GM12875 (cell line): ENCODE results near the gene DSCAM.

Experiments used
- H3K4me3 ChIP-seq: one replicate; pipeline ENCODE4 v1.5.1; 2011; ENCODE audit warnings: low read depth, low read length, control low read depth
- TF ChIP-seq, protein P1 (sequence below): IDR thresholded peaks from 2 replicates; pipeline ENCODE4 v1.5.1; 2011; ENCODE audit warnings: low read depth, mild to moderate bottlenecking, control low read depth, inconsistent platforms, low read length, moderate library complexity, borderline replicate concordance; ENCODE audit not compliant: insufficient read depth

The DSCAM gene

DNA sequence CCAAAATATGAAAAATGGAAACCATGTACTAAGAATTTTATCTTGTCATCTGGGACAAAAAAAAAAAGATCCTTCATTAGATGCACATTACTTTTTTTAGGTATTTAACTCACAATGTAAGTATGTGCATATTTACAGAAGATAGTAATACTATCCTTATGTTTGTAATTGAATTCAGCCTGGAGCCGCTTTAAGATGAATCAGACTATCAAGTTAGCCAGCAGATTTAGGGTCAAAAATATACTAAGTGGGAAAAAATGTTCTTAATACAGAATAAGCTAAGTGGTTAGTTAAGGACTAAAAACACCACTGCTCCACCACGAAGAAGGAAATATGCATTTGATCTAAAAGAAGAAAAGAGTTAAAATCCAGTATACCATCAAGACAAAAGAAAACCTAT, 49.1 kb downstream of the DSCAM start:
- TF ChIP-seq, protein P1, sequence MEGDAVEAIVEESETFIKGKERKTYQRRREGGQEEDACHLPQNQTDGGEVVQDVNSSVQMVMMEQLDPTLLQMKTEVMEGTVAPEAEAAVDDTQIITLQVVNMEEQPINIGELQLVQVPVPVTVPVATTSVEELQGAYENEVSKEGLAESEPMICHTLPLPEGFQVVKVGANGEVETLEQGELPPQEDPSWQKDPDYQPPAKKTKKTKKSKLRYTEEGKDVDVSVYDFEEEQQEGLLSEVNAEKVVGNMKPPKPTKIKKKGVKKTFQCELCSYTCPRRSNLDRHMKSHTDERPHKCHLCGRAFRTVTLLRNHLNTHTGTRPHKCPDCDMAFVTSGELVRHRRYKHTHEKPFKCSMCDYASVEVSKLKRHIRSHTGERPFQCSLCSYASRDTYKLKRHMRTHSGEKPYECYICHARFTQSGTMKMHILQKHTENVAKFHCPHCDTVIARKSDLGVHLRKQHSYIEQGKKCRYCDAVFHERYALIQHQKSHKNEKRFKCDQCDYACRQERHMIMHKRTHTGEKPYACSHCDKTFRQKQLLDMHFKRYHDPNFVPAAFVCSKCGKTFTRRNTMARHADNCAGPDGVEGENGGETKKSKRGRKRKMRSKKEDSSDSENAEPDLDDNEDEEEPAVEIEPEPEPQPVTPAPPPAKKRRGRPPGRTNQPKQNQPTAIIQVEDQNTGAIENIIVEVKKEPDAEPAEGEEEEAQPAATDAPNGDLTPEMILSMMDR: no peak
- H3K4me3 ChIP-seq: no peak overlapping the region

DNA sequence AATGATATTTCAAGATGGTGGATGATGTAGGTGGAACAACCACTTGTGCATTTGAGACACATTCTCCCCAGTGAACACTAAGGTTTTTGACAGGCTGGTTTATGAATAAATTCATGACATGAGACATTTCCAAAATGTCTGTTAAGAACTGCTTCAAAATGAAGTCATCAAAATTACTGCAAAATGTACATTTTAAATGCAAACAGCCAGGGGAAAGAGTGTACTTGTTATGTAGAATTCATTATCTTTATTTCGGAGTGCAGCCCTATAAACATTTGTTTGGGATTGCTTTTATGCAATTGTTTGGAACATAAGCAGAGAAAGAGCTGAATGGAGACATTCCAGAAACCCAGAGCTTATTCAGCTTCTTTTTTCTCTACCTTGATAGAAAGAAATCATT, 49.5 kb downstream of the DSCAM start:
- no peak overlapping the region for H3K4me3 ChIP-seq
- TF ChIP-seq, protein P1: no peak

DNA sequence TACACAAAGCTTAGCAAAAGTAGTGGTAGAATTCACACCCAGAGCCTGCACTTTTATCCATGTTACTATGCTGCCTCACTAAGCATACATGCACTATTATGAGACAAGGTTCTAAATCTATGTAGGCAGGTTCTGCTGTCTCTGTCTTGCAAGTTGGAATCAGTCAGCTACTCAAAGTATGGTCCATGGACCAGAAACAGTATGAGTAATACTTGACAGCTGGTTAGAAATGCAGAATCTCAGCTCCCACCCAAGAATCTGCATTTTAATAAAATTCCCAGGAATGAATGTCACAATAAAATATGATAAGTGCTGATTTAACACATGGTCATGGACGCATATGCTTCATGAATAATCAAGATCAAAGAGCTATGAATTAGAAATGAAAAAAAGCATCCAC, 50.5 kb downstream of the DSCAM start:
- H3K4me3 ChIP-seq: no peak overlapping the region
- TF ChIP-seq, protein P1: no peak

DNA sequence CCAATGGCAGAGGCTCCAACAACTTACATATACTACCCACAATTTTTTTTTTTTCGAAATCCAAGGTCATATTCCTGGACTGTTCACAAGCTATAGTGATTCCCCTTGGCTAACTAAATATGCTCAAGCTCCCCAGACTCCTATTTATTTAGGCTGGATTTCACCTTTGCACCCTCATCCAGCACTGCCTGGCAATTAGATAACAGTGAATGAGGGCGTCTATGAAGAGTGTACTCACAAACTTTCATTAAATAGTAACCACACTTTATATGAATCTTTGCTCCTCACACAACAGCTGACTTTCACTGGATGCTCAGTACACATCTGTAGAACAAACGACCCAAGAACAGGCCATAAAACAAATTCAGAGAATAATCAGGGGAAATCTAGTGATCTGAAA, 51.6 kb downstream of the DSCAM start:
- H3K4me3 ChIP-seq: no peak overlapping the region
- TF ChIP-seq, protein P1: no peak

DNA sequence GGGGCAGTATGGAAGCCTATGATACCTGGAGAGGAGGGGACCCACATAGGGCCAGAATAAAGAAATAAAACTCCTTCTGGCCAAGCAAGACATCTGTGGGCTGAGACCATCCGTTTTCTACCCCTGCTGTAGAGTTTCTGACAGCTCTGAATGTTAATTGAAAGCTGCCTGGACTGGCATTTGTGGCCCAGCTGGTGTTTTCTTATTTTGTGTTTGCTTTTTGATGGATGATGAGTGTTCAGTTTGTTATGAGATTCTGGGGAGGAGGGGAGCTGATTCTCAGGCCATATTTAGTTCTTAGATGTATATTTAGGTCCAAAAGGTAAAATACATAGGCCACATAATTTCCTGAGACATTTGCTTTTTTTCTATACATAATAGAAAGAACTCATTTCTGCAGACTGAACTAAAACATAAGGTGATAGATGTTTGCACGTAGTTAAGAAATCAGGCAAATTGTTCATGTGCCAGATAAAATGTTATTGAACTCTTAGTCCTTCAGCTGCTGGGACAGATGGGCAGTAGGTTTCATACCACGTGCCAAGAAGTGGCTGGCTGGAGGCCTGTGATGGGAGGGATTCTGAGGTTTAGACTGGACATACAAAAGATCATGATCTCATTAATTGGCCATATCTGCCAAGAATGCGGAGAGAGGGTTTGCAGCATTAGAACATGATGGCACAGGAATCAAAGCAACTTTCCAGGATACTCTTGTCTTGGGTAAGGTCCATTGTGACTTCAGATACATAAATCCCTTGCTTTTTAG, 54.1 kb downstream of the DSCAM start:
- TF ChIP-seq, protein P1: no peak
- no peak overlapping the region for H3K4me3 ChIP-seq

DNA sequence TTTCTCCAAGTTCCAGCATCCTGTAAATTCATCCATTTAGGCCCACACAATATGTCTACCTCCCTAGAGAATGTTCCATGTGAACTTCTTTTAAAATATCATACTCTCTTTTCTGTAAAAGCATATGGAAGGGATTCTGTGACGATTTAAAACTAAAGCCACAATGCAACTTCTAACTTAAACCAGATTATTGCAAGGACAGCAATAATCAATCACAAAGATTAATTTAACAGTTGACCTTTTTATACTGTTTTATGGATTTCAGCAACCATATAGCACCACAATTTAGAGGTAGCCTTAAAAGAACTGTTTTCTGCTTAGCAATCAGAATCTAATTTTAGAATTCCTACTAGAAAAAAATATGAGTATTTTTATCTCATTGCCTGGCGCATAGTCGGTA, 58.3 kb downstream of the DSCAM start:
- TF ChIP-seq, protein P1: no peak
- H3K4me3 ChIP-seq: no peak overlapping the region

DNA sequence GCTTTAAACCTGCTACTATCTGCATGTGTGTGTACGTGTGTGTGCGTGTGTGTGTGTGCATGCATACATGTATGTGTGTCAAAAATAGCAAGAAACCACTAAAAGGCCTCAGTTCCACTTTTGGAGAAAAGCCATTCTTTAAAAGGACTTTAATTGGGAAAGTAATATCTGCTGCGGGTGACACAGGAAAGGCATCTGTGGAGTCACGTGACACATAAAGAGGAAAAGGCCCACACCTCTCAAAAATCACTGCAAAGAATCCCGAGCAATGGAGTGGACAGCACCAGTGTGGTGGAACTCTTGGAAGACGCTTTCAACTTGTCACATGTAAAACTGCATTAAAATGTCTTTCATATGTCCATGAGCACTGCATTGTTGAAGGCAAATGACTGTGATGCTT, 63.6 kb downstream of the DSCAM start:
- H3K4me3 ChIP-seq: no peak overlapping the region
- TF ChIP-seq, protein P1: no peak
